GM12891 (cell line): ENCODE data around the gene ELP5.

Experiments used
- POLR2A ChIP-seq: IDR thresholded peaks from 2 replicates; pipeline ENCODE4 v1.6.1; 2011; ENCODE audit warnings: low read depth, low read length, control low read depth
- POU2F2 ChIP-seq: IDR thresholded peaks from 2 replicates; pipeline ENCODE4 v1.6.1; 2011; ENCODE audit warnings: low read depth, mild to moderate bottlenecking, control low read depth, low read length, moderate library complexity

GRCh38 chr17:7260151-7260550 is 8.1 kb downstream of the ELP5 start:
- TF ChIP-seq POLR2A (no peak; the same call in 1 of the 2 replicates), POU2F2 (0 out of 2 replicates have a peak, but pooled peaks have one; percentile 28)
